NCI-H2171 treated with DMSO at 0.1 percent for 48 hours (cell line): ENCODE measurements around the gene USP35.

Experiments
- DNase-seq: peaks from one replicate; lab custom pipeline; 2025; lab: John Stamatoyannopoulos, UW

Gene USP35

DNA sequence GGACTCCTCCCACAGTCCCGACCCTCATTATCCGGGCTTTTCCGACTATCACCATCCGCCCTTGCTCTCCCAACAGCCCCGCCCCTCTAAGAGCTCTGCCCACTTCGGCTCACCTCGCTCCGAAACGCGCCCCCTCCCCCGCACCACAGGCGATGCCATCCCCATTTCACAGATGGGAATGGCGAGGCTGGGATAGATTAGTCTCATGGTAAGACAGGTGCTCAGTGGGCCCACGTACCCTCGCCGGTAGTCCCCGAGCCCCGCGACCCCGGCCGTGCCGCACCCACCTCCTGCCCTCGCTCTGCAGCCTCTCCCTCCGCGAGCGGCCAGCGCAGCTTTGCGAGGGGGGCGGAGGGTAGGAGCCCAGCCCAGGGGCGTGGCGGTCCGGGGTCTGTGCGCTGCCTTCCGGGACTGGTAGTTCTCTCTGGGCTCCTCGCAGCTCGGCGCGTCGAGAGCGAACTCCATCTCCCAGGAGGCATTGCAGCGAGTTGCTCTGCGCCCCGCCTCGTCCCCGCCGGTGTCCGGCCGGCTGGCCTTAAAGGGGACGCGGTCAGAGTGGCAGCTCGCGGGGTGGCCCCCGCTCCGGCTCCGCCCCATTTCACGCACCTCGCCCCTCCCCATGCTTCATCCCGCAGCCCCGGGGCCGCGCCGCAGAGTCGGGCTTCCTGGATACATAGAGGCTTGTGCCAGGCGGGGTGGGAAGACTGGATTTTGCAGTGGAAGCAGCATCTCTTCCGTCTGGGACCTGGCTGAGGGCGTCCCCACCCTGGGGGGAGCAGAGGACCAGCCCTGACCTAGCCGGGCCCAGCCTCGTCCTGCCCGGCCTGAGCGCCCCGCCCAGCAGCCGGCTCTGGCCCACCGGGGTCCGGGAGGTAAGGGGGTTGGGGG lies at the start of gene USP35, which contains the start of gene KCTD21:
TSS of gene USP35 (plus strand) at position 634 of the 888 bp plus-strand sequence. CDS start 7,327 bp downstream, outside the sequence.
TSS of gene KCTD21 (minus strand) at position 341 of the 888 bp plus-strand sequence. CDS start 14,072 bp downstream, outside the sequence.
- DNase-seq = peak; percentile 97

GRCh38 chr11:78139422-78140391 lies 49.0 kb upstream of the USP35 start, which contains the start of gene ALG8:
ALG8 (minus strand) TSS chr11:78139626; CDS start chr11:78139588, 38 bp downstream.
- DNase-seq = peak; percentile 96

GRCh38 chr11:78140392-78141077 lies 48.2 kb upstream of the USP35 start:
- no peak for DNase-seq

DNA sequence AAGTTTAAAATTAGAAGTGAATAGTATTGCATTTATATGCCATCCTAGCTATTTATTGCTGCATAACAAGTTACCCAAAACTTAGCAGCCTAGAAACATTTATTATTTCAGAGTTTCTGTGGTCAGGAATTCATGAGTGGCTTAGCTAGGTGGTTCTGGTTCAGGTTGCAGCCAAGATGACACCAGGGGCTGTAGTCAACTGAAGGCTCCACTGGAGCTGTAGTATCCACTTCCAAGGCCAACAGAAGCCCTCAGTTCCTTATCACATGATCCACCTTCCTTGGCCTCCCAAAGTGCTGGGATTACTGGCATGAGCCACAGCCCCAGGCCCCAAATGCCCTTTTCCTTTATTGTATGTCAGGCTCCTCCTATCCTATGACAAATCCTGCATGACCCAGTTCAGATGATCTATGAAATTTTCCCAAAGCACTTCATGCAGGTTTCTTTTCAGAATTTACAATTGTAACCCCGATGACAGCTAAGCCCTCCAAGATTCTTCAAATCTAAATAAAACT lies 43.2 kb upstream of the USP35 start:
- DNase-seq = no peak

GRCh38 chr11:78147807-78148206 lies 40.9 kb upstream of the USP35 start:
- DNase-seq = peak; percentile 18

- no peak for DNase-seq
These were observed 39.1 kb upstream of the USP35 start for GRCh38 chr11:78149646-78150045.

GRCh38 chr11:78150346-78150745 lies 38.4 kb upstream of the USP35 start:
- no peak for DNase-seq

GRCh38 chr11:78150754-78151153 lies 38.0 kb upstream of the USP35 start:
- no peak for DNase-seq

- DNase-seq = no peak
These were observed 36.9 kb upstream of the USP35 start for GRCh38 chr11:78151804-78152203.

DNA sequence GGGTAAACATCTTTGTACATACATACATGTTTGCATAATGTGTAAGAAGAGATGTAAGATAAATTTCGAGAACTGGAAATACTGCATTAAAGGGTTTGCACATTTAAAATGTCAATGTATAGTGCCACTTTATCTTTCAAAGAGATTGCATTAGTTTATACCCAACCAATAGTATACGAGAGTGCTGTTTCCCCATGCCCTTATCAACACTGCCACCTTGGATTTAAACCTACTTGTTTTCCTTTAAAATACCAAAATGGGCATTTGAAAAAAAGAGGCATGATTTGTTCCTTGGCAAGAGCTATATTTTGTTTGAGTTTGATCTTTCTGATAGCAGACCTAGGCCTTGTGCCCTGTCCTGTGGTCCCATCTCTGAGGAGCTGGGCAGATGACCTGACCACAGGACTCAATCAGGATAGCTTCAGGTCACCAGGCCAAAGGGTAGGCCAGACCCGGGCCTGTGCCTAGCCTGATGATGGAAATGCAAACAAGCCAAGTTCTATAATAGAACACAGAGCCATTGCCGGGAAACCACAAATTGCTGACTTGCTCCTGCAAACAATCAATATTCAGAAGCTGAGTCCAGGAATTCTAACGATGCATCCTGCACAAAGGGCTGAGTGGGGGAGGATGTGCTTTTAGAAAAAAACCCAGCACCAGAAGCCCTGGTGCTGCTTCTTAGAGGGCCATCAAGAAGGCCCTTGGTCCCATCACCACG lies 32.4 kb upstream of the USP35 start:
- DNase-seq = no peak

DNA sequence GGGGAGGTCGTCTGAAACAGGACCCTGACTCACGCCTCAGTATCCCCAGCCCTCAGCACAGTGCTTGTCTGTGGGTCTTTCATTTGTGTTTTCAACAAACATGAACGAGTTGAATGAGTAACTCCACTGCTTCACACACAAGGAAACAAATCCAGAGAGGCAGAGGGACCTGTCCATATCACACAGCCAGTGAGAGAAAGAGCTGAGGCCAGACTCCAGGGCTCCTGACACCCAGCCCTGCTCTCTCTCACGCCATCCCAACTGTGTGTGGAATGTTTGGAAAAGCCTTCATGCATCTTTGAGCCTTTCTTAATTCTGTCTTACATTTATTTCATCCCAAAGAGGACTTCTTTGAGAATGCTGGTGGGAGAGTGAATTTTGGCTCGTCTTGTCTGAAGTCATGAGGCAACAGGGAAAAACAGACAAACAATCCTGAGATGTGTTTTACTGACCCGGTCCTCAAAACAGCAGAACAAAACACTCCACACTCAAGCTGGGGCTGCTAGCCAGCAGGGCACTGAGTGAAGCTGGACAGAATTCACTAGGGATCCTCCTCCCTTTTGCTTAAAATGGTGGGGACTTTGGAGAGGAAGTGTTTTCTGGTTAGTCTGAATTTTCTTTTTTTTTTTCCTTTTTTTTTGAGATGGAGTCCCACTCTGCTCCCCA lies 29.6 kb upstream of the USP35 start:
- DNase-seq = no peak

- DNase-seq = no peak
These were observed 28.2 kb upstream of the USP35 start for GRCh38 chr11:78160557-78160956.

DNA sequence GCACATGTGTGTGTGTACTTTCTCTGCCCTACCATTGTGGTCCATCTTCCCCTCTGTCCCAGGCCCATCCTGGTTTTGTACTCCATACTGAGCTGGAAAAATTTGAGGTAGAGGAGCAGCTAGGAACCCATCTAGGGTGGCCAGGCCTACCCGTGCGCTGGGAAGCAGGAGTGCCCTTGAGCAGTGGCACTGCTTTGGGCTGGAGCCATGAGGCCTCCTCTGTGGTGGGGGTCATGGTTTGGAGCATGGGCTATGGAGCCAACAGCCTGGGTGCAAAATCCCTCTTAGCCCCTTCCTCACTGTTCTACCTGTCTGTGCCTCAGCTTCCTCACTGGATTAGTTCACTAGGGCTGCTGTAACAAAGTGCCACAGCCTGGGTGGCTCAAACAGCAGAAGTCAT lies 27.4 kb upstream of the USP35 start:
- no peak for DNase-seq

GRCh38 chr11:78161962-78162371 lies 26.8 kb upstream of the USP35 start:
- DNase-seq = no peak

DNA sequence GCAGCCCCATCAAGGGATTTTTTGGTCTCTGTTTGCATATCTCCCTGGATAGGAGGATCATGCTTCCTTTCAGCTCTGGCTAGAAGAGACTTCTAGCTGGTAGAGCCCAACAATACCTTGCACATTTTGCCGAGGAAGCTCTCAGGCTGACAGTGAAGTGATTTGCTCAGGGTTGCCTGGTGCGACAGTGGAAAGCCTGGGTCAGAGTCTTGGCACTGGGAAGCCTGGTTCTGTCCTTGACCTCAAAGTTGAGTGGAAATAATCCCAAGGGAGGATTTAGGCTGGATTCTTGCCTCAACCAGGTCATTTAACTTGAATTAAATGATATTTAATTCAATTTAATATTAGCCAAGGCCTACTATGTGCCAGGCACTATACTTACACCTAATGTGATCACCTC lies 24.9 kb upstream of the USP35 start:
- no peak for DNase-seq

GRCh38 chr11:78164471-78164870 lies 24.2 kb upstream of the USP35 start:
- DNase-seq = no peak

DNA sequence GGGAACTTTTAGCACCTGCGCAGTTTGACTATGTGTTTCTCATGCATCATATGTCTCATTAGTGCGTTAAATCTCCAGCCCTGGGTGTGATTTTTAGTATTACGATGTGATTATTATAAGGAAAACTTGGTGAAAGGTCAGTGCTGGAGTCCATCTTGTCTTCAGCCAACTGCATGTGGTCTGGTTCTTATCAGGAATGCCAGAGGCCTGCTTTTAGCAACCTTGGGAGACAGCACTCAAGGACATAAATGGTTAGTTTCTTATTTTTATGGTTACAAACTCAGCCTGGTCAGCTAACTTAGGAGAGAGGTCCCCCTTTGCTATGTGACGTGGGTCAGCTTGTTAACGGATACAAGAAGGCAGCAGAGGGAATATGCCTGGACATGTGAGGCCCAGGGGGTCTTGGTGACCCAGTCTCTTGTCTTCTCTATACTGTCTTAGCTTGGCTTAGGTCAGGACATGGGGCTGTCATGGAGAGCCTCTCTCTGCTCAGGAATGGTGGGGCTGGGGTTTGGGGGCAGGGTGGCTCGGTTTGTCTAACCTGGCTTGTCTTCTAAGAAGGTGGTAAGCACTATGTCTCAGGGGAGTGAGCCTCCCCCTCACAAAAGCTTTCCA lies 21.8 kb upstream of the USP35 start:
- DNase-seq = no peak

DNA sequence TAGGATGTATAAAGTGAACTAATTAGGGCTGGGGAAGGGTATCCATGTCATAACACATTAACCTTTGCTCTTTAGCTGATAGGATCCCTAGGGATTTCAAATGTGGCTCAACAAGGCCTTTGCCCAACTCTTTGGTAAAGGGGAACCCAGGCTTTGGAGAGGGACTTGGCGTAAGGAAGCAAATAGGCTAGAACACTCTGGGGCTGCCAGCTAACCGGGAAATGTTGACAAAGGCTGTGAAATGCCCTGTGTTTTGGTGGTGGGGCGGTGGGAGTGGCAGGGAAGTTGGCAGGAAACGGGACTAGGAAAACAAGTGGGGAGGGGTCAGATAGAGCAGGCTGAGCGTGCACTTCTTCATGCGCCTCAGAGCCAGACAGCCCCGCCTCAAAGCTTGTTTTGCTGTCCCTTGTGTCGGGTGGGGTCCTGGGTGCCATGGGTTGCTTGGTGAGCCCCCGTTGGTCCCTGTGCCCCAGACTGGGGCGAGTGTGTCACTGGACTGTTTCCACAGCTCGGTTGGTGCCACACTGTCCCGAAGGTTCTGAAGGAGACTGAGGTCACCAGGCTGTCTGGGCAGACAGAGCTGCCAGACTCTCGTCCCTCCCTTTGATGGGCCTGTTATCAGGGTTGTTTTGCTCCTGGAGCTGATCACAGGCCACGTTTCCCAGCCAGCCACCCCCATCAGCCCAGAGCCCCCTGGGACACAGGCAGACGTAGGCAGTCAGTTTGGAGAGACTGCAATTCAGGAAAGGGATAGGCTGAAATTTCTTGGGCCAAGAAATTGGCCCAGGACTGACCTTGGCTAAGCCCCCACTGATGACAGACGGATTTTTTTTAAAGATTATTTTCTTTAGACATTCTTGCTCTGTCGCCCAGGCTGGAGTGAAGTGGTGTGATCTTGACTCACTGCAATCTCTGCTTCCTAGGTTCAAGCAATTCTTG lies 19.9 kb upstream of the USP35 start:
- no peak for DNase-seq

GRCh38 chr11:78170413-78170812 lies 18.3 kb upstream of the USP35 start:
- no peak for DNase-seq
